Activated effector memory CD4-positive, alpha-beta T cell treated with Interleukin-2 at 50 U/mL for 16 hours (primary cell): Measurements from ENCODE around the gene NPSR1.

ENCODE experiments used
- DNase-seq: peaks from one replicate; pipeline ENCODE4 v3.0.0-alpha.2; 2020

NPSR1 gene

DNA sequence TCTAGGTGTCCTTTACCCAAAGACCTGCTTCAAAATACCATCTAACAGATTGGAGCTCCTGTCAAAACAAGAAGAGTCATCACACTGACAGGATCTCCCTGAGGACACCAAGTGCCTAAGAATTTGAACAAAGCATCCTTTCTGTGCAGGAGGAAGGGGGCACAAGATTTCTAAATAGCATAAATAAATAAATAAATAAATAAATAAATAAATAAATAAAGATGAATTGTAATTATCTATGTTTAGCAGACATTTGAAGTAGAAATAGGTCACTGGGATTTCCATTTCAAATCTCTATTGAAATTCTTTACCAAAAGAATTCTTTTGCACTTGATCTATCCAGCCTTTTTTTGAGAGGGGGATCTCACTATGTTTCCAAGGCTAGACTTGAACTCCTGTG is 65.3 kb downstream of the NPSR1 start:
- no peak for DNase-seq

GRCh38 chr7:34723866-34724490 is 66.0 kb downstream of the NPSR1 start:
- DNase-seq: no peak

DNA sequence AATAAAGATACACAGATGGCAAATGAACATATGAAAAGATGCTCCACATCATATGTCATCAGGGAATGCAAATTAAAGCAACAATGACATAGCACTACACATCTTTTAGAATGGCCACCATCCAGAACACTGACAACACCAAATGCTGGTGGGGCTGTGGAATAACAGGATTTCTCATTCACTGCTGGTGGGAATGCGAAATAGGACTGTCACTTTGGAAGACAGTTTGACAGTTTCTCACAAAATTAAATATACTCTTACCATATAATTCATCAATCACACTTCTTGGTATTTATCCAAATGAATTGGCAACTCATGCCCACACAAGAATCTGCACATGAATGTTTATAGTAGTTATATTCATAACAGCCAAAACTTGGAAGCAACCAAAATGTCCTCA is 68.2 kb downstream of the NPSR1 start:
- no peak for DNase-seq

GRCh38 chr7:34727464-34727995 is 69.5 kb downstream of the NPSR1 start:
- DNase-seq: no peak

DNA sequence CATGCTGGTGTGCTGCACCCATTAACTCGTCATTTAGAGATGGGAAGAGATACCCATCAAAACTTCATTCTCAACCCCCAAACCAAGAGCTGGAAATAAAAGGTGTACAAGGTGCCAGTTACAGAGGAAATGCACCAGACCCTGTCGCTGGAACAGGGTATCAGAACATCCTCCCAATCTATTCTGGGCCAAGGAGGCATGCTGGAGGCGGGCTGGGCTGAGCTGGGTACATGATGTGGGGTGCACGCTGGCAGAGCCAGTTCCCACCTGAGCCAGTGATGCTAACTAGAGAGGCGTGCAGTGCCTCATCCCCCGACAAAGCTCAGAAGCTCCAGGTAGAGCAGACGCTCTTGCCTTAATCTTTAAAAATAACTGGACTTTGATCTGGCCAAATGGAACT is 70.1 kb downstream of the NPSR1 start:
- no peak for DNase-seq

- no peak for DNase-seq
Measured at GRCh38 chr7:34734771-34735170, 76.8 kb downstream of the NPSR1 start.

- no peak for DNase-seq
Measured at GRCh38 chr7:34735526-34735925, 77.5 kb downstream of the NPSR1 start.

- DNase-seq: no peak
Measured at GRCh38 chr7:34739651-34740300, 81.8 kb downstream of the NPSR1 start.

DNA sequence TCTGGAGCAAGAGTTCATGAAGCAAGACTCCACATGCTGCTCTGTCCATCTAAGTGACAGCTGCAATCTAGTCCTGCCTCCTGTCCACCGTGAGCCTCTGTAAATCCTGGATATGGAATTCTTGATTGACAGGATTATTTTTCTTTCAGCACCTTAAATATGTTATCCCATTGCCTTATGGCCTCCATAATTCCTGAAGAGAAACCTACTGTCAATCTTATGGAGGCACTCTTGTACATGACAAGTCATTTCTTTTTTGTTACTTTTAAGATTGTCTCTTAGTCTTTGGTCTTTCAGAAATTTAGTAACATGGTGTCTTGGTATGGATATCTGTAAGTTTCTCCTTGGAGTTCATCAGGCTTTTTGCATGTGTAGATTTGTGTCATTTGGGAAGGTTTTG is 82.8 kb downstream of the NPSR1 start:
- DNase-seq: no peak

DNA sequence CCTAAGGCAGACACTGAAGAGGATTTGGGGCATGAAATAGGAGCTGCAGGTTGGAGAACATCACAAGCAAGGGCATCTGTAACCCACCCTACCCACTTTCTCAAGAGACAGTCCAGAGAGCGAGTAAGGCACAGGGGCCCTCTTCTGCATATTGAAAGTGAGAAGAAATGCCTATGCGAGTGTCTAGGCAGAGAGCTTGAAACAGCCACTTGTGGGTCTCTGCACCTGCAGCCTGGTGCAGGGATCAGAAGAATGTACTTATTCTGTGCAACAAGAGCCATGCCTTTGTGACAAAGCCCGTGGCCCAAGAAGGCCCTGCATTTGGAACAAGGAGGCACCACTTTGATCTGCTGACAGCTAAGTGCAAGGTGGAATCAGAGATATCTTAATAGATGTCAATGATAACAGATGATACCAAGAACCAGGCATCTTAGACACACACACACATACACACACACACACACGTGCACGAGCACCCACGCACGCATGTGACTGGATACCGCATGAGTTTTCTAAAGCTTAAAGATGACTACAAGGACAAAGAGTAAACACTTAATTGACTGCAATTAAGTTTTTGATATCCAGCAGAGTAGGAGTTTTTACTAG is 89.3 kb downstream of the NPSR1 start:
- DNase-seq: no peak

- DNase-seq: no peak
Measured at GRCh38 chr7:34747867-34748727, 90.1 kb downstream of the NPSR1 start.

- DNase-seq: no peak
Measured at GRCh38 chr7:34748728-34749089, 90.7 kb downstream of the NPSR1 start.

DNA sequence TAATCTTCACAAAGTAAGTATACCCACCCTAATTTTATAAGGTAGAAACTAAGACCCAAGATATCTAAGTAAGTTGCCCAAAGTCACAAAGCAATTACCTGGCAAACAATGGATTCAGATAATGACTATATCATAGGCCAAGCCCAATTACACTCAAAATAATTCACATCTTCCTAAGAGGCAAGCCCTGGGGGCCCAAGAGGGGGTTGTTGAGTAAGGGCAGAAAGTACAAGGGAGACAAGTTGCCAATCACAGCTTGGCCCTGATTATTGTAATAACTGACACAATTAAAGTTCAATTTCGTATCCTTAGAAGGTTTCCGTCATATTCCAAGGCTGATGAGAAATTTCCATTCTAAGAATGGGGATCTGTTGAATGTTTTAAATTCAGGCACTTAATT is 91.4 kb downstream of the NPSR1 start:
- DNase-seq: no peak

DNA sequence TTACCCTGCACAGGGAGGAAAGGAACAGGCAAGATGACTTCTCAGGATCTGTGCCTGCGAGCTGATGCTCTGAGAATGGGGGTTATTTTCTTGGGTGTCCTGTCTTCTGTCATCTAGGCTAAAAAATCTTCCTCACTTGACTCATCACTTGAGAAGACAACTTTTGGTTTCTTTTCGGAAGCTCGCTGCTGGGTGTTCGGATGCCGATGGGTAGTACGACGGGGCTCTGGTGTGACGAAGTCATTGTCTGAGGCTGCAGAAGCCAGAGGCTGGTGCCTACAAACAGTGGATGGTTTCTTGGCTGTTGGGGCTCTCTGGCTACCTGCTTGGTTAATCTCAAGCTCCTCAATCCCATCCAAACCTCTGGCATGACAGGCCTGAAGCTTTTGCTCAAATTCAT is 92.2 kb downstream of the NPSR1 start:
- DNase-seq: no peak

GRCh38 chr7:34750636-34751035 is 92.6 kb downstream of the NPSR1 start:
- DNase-seq: no peak

DNA sequence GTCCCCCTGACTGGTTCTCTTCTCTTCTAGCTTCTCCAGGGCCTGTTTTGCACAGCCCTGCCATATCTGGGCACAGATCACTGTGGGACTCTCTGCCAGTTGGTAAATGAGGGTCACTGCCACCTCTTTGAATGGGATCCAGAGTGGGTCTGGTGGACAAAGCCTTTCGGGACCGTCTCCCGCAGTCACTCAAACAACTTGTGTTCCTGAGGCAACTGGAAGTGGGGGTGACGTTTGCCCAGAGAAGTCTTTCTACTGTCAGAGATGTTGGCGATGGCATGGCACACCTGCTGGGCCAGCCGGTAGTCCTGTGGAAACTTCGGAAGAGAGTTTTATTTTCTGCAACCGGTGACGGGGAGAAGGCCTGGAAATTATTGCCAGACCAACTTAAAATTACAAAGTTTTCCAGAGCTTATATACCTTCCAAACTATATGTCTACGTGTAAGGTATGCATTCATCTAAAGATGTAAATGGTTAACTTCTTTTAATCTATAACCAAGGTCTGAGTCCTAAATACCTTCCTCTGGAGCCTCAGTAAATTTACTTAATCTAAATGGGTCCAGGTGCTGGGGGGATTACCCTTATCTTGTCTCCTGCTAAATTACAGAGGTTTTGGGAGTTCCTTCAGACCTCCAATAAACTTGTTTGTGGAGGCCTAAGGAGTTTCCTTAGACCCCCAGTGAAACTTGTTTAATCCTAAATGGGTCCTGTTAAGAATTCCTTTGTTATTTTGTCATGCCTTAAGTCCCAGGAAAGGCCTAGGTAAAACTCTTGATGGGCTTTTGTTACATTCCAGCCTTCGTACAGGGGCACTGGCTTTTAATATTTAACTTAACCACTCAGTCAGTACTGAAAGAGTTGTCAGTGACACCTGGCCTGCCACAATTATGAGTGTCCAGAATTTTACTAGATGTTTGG is 94.0 kb downstream of the NPSR1 start:
- DNase-seq: no peak

GRCh38 chr7:34752929-34753328 is 94.9 kb downstream of the NPSR1 start:
- DNase-seq: no peak

- no peak for DNase-seq
Measured at GRCh38 chr7:34755008-34755407, 97.0 kb downstream of the NPSR1 start.

DNA sequence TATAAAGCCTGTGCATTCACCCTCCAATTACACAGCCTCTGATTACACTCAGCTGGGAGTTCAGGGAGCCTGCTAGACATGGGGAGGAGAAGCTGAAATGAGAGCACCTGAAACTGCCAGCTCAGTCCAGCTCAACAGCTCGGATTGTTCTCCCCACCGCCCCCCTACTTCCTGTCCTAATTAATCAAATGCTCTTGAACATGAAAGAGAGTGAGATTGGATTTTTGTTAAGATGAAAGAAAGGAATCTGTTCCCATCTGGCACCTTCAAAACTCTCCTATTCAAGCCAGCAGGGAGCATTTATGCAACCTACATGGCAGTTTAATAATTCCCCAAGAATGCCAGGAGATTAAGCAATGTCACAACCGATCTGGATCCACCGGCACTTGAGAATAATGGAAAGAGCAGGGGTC is 98.0 kb downstream of the NPSR1 start:
- DNase-seq: no peak

DNA sequence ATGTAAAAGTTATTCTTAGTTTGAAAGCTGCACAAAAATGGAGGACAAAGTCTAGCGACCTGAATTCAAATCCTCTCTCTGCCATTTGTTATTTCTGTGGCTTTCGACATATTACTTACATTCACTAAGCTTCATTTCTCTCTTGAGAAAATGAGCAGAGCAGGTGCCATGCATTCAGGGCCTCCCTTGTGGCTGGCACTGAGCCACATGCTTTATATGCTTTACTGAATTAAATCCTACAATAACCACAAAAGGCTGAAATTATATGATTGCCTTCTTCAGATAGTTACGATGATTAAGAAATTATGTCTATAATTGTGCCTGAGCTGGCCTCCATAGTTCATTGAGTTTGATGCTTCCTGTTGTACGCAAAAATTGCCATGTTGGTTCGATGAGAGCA is 98.7 kb downstream of the NPSR1 start:
- no peak for DNase-seq

- no peak for DNase-seq
Measured at GRCh38 chr7:34757570-34758110, 99.6 kb downstream of the NPSR1 start.

- no peak for DNase-seq
Measured at GRCh38 chr7:34758111-34758601, 100.1 kb downstream of the NPSR1 start.
